IMR-90 (cell line): ENCODE results near the gene PYCR2. TPM values are rescaled to one million over a fixed set of nuclear protein-coding genes. Genes with fewer than 3 reads are reported as not detected.

Experiments used
- ATAC-seq: fragments of 200-7000 bp; cut with Tn5 transposase; 2 replicates; pipeline ENCODE4 v1.9.1; 2020; ENCODE audit warnings: low read depth, mild to moderate bottlenecking, moderate library complexity
- BruUV-seq: library from RNA; stranded (reverse); fragments of 400-500 nt; replicated peaks from 2 replicates; lab custom pipeline; 2021; lab: Mats Ljungman, UMichigan
- CTCF ChIA-PET: fragments of 300-600 bp; formaldehyde crosslinking; extraction: SDS; loops from one replicate; lab custom pipeline; 2021; ENCODE audit warnings: antibody characterized with exemption; lab: Yijun Ruan, JAX
- POLR2A ChIA-PET: fragments of 300-600 bp; sonication (Branson Sonifier 250); formaldehyde crosslinking; loops from one replicate; lab custom pipeline; 2022; ENCODE audit warnings: antibody characterized with exemption; ENCODE audit not compliant: unreplicated experiment; lab: Charles Lee
- DNase-seq: peaks from one replicate; pipeline ENCODE4 v3.0.0; 2013
- H2AFZ ChIP-seq: replicated peaks from 2 replicates; pipeline ENCODE3; 2013; ENCODE audit warnings: low read length, mild to moderate bottlenecking; ENCODE audit not compliant: poor library complexity
- H2AK5ac ChIP-seq: 2 replicates; pipeline ENCODE4 v1.6.1; 2013; ENCODE audit warnings: low read depth, low read length, inconsistent platforms
- H2AK9ac ChIP-seq: replicated peaks from 2 replicates; pipeline ENCODE3; 2013; ENCODE audit warnings: mild to moderate bottlenecking, low read depth, low read length, moderate library complexity; ENCODE audit not compliant: poor library complexity
- H2BK120ac ChIP-seq: 2 replicates; pipeline ENCODE4 v1.6.1; 2013; ENCODE audit warnings: low read depth, low read length, inconsistent platforms
- H2BK15ac ChIP-seq: 3 replicates; pipeline ENCODE4 v1.6.1; 2013; ENCODE audit warnings: low read depth, low read length, inconsistent platforms
- H2BK20ac ChIP-seq: 2 replicates; pipeline ENCODE4 v1.6.1; 2013; ENCODE audit warnings: low read depth, mild to moderate bottlenecking, inconsistent platforms, low read length, moderate library complexity
- H2BK5ac ChIP-seq: 2 replicates; pipeline ENCODE4 v1.6.1; 2013; ENCODE audit warnings: mild to moderate bottlenecking, low read depth, low read length, inconsistent platforms; ENCODE audit not compliant: poor library complexity, severe bottlenecking
- H3K14ac ChIP-seq: replicated peaks from 2 replicates; pipeline ENCODE4 v1.6.1; 2013; ENCODE audit warnings: low read depth, low read length, inconsistent platforms
- H3K18ac ChIP-seq: 2 replicates; pipeline ENCODE4 v1.6.1; 2013; ENCODE audit warnings: low read depth, low read length, control low read depth
- H3K23ac ChIP-seq: 2 replicates; pipeline ENCODE4 v1.6.1; 2013; ENCODE audit warnings: low read depth, low read length, inconsistent platforms
- H3K27ac ChIP-seq: 2 replicates; pipeline ENCODE4 v1.5.1; 2013; ENCODE audit warnings: mild to moderate bottlenecking, control low read depth, low read length; ENCODE audit not compliant: insufficient read depth
- H3K27me3 ChIP-seq: 2 replicates; pipeline ENCODE4 v1.6.1; 2013; ENCODE audit warnings: low read length; ENCODE audit not compliant: control insufficient read depth, insufficient read depth
- H3K36me3 ChIP-seq: 2 replicates; pipeline ENCODE4 v1.6.1; 2013; ENCODE audit warnings: low read length, mixed read lengths; ENCODE audit not compliant: control insufficient read depth, insufficient read depth
- H3K4ac ChIP-seq: 2 replicates; pipeline ENCODE4 v1.6.1; 2013; ENCODE audit warnings: low read depth, low read length, inconsistent platforms
- H3K4me1 ChIP-seq: 2 replicates; pipeline ENCODE4 v1.6.1; 2013; ENCODE audit warnings: low read length, mixed read lengths; ENCODE audit not compliant: control insufficient read depth, insufficient read depth
- H3K4me2 ChIP-seq: 2 replicates; pipeline ENCODE4 v1.6.1; 2013; ENCODE audit warnings: low read depth, mild to moderate bottlenecking, control low read depth, low read length, moderate library complexity
- H3K4me3 ChIP-seq: 2 replicates; pipeline ENCODE4 v1.5.1; 2013; ENCODE audit warnings: low read depth, mild to moderate bottlenecking, control low read depth, low read length, moderate library complexity; ENCODE audit not compliant: insufficient read depth
- H3K56ac ChIP-seq: 2 replicates; pipeline ENCODE4 v1.6.1; 2013; ENCODE audit warnings: low read length, inconsistent platforms; ENCODE audit not compliant: insufficient read depth; ENCODE audit errors: extremely low read depth
- H3K79me1 ChIP-seq, 2 experiments: 2 replicates each; pipeline ENCODE4 v1.6.1; 2013; ENCODE audit warnings: low read length in 2 of 2, inconsistent platforms in 1 of 2, low read depth in 1 of 2
- H3K9ac ChIP-seq: 2 replicates; pipeline ENCODE4 v1.6.1; 2013; ENCODE audit warnings: low read depth, low read length, control low read depth
- H3K9me1 ChIP-seq: 2 replicates; pipeline ENCODE4 v1.6.1; 2013; ENCODE audit warnings: low read length, inconsistent platforms; ENCODE audit not compliant: insufficient read depth
- H3K9me3 ChIP-seq: 2 replicates; pipeline ENCODE4 v1.6.1; 2013; ENCODE audit warnings: low read length; ENCODE audit not compliant: control insufficient read depth, insufficient read depth
- H4K20me1 ChIP-seq: 2 replicates; pipeline ENCODE4 v1.6.1; 2013; ENCODE audit warnings: low read length, inconsistent platforms; ENCODE audit not compliant: insufficient read depth
- H4K5ac ChIP-seq: 2 replicates; pipeline ENCODE4 v1.6.1; 2013; ENCODE audit warnings: mild to moderate bottlenecking, low read depth, low read length, control low read depth
- H4K8ac ChIP-seq, 2 experiments: 2 replicates each; pipeline ENCODE4 v1.6.1; 2013; ENCODE audit warnings: low read depth in 2 of 2, low read length in 2 of 2, control low read depth in 1 of 2, inconsistent platforms in 1 of 2
- H4K91ac ChIP-seq: 2 replicates; pipeline ENCODE4 v1.6.1; 2013; ENCODE audit warnings: low read depth, low read length, inconsistent platforms; ENCODE audit not compliant: insufficient read depth
- BHLHE40 ChIP-seq: fragments of 150-350 bp; IDR thresholded peaks from 2 replicates; pipeline ENCODE4 v1.6.1; 2016; ENCODE audit warnings: mild to moderate bottlenecking, low read depth, low read length
- CEBPB ChIP-seq: IDR thresholded peaks from 2 replicates; pipeline ENCODE4 v1.6.1; 2012; ENCODE audit warnings: low read depth, low read length, improper control_type of control experiment
- CTCF ChIP-seq: conservative IDR thresholded peaks from 2 replicates; pipeline ENCODE4 v1.5.1; 2012; ENCODE audit warnings: mild to moderate bottlenecking, low read depth, low read length, improper control_type of control experiment
- ELK1 ChIP-seq: fragments of 150-350 bp; IDR thresholded peaks from 2 replicates; pipeline ENCODE4 v1.6.1; 2016; ENCODE audit warnings: low read depth, mild to moderate bottlenecking, low read length, moderate library complexity, borderline replicate concordance
- FOS ChIP-seq: fragments of 150-350 bp; IDR thresholded peaks from 2 replicates; pipeline ENCODE4 v1.6.1; 2016; ENCODE audit warnings: low read depth, low read length
- MAZ ChIP-seq: IDR thresholded peaks from 2 replicates; pipeline ENCODE4 v1.6.1; 2012; ENCODE audit warnings: low read depth, mild to moderate bottlenecking, low read length, improper control_type of control experiment, moderate library complexity, borderline replicate concordance
- MXI1 ChIP-seq: IDR thresholded peaks from 2 replicates; pipeline ENCODE4 v1.6.1; 2012; ENCODE audit warnings: low read depth, mild to moderate bottlenecking, low read length, moderate library complexity, borderline replicate concordance
- NFE2L2 ChIP-seq: fragments of 150-350 bp; IDR thresholded peaks from 2 replicates; pipeline ENCODE4 v1.6.1; 2016; ENCODE audit warnings: low read depth, mild to moderate bottlenecking, low read length
- POLR2A ChIP-seq: IDR thresholded peaks from 2 replicates; pipeline ENCODE4 v1.6.1; 2012; ENCODE audit warnings: mild to moderate bottlenecking, low read depth, low read length
- RAD21 ChIP-seq: IDR thresholded peaks from 2 replicates; pipeline ENCODE4 v1.6.1; 2012; ENCODE audit warnings: low read length, improper control_type of control experiment
- RCOR1 ChIP-seq: IDR thresholded peaks from 2 replicates; pipeline ENCODE4 v1.6.1; 2012; ENCODE audit warnings: mild to moderate bottlenecking, low read length, improper control_type of control experiment; ENCODE audit not compliant: insufficient replicate concordance
- RFX5 ChIP-seq: IDR thresholded peaks from 2 replicates; pipeline ENCODE4 v1.8.0; 2012; ENCODE audit warnings: low read depth, mild to moderate bottlenecking, low read length, moderate library complexity
- USF2 ChIP-seq: fragments of 150-350 bp; IDR thresholded peaks from 2 replicates; pipeline ENCODE4 v1.6.1; 2017; ENCODE audit warnings: mild to moderate bottlenecking, antibody characterized with exemption, low read length, low read depth
- WGBS, 2 experiments: methylation state at CpG; one replicate each; pipeline versions ENCODE4 v1.1.5 to v1.1.7; 2013; ENCODE audit warnings: missing lambda C conversion rate in 2 of 2; ENCODE audit not compliant: insufficient read length in 1 of 2; ENCODE audit errors: extremely low coverage in 2 of 2; 5-methylcytosine and 5-hydroxymethylcytosine counted together
- dilution Hi-C: fragments of 300-500 bp; cut with HindIII; formaldehyde crosslinking; loops from one replicate; pipeline ENCODE4 v1.14.3; 2018; ENCODE audit warnings: low sequenced_read_pairs; ENCODE audit not compliant: unreplicated experiment
- in situ Hi-C: fragments of 300-500 bp; cut with MboI; formaldehyde crosslinking; loops from 3 replicates; pipeline ENCODE4 v1.14.3; 2019; ENCODE audit warnings: low sequenced_read_pairs, inconsistent platforms, mixed read lengths
- intact Hi-C: fragments of 100-400 bp; cut with micrococcal nuclease; formaldehyde crosslinking; loops from 2 replicates; pipeline ENCODE4 v1.10.0; 2022
- polyA plus RNA-seq, 3 experiments: library from polyadenylated mRNA; depleted of rRNA; stranded (reverse); fragments of >200 nt; gene quantifications; 2 replicates each; pipeline ENCODE4 v1.2.3, GENCODE V29; 2012; ENCODE audit warnings: low replicate concordance in 1 of 3
- total RNA-seq: library from RNA; depleted of rRNA; stranded (reverse); fragments of >200 nt; gene quantifications from 2 replicates; pipeline ENCODE4 v1.2.3, GENCODE V29; 2012

Gene PYCR2
- total and polyA plus RNA-seq, 2 of the 4 experiments (the other 2 are of a cell fraction): 34.4 to 68.1 TPM

GRCh38 chr1:225944387-225944786 is 20.3 kb upstream of the PYCR2 start:
- H2BK120ac ChIP-seq: no peak overlapping the region
- no peak overlapping the region for H4K91ac ChIP-seq
- no peaks in the 10 kb centered on the region for H3K79me1 ChIP-seq
- no peak overlapping the region for H2AK9ac ChIP-seq
- no peak overlapping the region for H3K4ac ChIP-seq
- no peak overlapping the region for H2BK20ac ChIP-seq
- no peaks in the 10 kb centered on the region for H3K9me1 ChIP-seq
- POLR2A ChIA-PET: no interaction called here
- H2BK5ac ChIP-seq: no peak overlapping the region
- no peak overlapping the region for H3K14ac ChIP-seq
- H3K27me3 ChIP-seq: peaks cover 35% of the 10 kb centered on the region
- H2AK5ac ChIP-seq: no peak overlapping the region
- in situ Hi-C loops: no loop called here
- H4K8ac ChIP-seq: no peak overlapping the region
- H2BK15ac ChIP-seq: no peak overlapping the region
- BruUV-seq: no TSS peak
- no peaks in the 10 kb centered on the region for H3K9me3 ChIP-seq
- dilution Hi-C loops: no loop called here
- no peaks in the 10 kb centered on the region for H4K20me1 ChIP-seq
- H3K27ac ChIP-seq: no peak overlapping the region
- TF ChIP-seq MAZ: no peak
- no peak for TF ChIP-seq CTCF
- TF ChIP-seq FOS: no peak
- TF ChIP-seq BHLHE40: no peak
- TF ChIP-seq ELK1: no peak
- TF ChIP-seq CEBPB: no peak
- no peak for TF ChIP-seq USF2
- TF ChIP-seq POLR2A: no peak
- no peak for TF ChIP-seq RFX5
- no peak for TF ChIP-seq MXI1
- no peak for TF ChIP-seq RAD21
- no peak for TF ChIP-seq NFE2L2
- no peak for TF ChIP-seq RCOR1
- no peaks in the 10 kb centered on the region for H3K4me1 ChIP-seq
- intact Hi-C loops: no loop called here
- DNase-seq (no peak), ATAC-seq (no peak)
- no peak overlapping the region for H4K5ac ChIP-seq
- WGBS, 2 experiments: 90% methylated on average over 2 of the region's 2 CpGs; no CpG with 5 or more reads in 1 of the 2 experiments
- no peak overlapping the region for H3K18ac ChIP-seq
- H3K56ac ChIP-seq: no peak overlapping the region
- no peak overlapping the region for H3K4me2 ChIP-seq
- no peak overlapping the region for H3K9ac ChIP-seq
- no peak overlapping the region for H3K4me3 ChIP-seq
- CTCF ChIA-PET: no interaction called here
- H3K36me3 ChIP-seq: no peaks in the 10 kb centered on the region
- H2AFZ ChIP-seq: no peak overlapping the region
- no peak overlapping the region for H3K23ac ChIP-seq
